MM.1S (cell line): ENCODE measurements around the gene EGLN1.

Source experiments
- CTCF ChIP-seq: fragments of 300-600 bp; sonication (generic); IDR thresholded peaks from 2 replicates; pipeline ENCODE4 v1.5.1; 2016; ENCODE audit warnings: antibody characterized with exemption, low read length, mixed read lengths
- EZH2 ChIP-seq: fragments of 300-600 bp; sonication (generic); optimal IDR thresholded peaks from 2 replicates; pipeline ENCODE3; 2017; ENCODE audit warnings: low read depth, mild to moderate bottlenecking, antibody characterized with exemption, low read length, mixed read lengths

- TF ChIP-seq CTCF, result no peak
- TF ChIP-seq EZH2, result no peak
Observed at GRCh38 chr1:231337043-231337471, 85.0 kb downstream of the EGLN1 start.
